ENCODE data around the gene ZC3H7B.
"Not testable (repeated sequence)": the region's sequence is repeated elsewhere in the genome, so short reads cannot be mapped to it uniquely, and the experiment has no call there.

ZC3H7B gene

DNA sequence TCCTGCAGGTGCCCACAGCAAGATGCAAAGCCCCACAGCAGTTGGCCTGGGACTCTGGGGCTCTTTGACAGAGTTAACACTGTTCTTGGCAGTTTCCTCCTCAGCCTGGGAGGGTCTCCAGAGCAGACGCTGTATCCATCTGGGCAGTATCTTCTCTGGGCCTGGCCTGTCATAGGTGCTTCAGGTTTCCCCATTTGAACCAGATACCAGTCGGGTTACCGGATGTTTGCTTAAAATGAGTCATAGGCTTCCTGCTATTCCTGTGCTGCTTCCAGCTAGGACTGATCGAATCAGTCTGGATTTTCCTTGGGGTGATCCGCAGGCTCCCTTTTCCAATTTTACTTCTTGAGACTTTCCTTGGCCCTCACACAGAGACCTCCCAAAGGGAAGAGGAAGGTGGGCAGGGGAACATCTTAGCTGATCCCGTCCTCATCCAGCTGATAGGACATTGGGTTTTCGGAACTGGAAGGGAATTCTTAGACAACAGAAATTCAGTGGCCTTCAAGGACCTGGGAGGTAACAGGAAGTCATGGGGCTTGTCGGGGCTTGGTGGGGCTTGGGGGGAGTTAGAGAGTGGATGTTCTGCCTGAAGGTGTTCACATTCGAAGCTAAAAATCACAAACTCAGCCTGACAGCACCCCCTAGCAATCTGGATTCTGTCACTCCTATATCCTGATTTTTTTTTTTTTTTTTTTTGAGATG, 12.9 kb upstream of the ZC3H7B start:
- Histone ChIP-seq H3K9me3 (ENCODE audit: control insufficient read depth, low read length) (no peaks in the 10 kb centered on the region), H3K36me3 (ENCODE audit: control insufficient read depth, insufficient read depth, low read length) (peaks cover 18% of the 10 kb centered on the region), H3K4me3 (ENCODE audit: extremely low read depth, insufficient read depth, low read length, poor library complexity, severe bottlenecking) (no peak overlapping the region), H3K4me1 (ENCODE audit: control insufficient read depth, insufficient read depth, low read length, poor library complexity, severe bottlenecking) (peaks cover 37% of the 10 kb centered on the region), H3K27ac (ENCODE audit: low read depth, low read length, severe bottlenecking) (peak overlapping the region; percentile 87)
- 27 to 35% methylated on average over 4 to 5 of the region's 9 CpGs for WGBS, 2 experiments (ENCODE audit: insufficient coverage in 2 of 2)

- 88% methylated on average over 1 of the region's 1 CpG; no CpG with 5 or more reads in 1 of the 2 experiments for WGBS, 2 experiments (ENCODE audit: insufficient coverage in 2 of 2)
- peak overlapping the region; percentile 74 for H3K27ac ChIP-seq (ENCODE audit: low read depth, low read length, severe bottlenecking)
Observed at GRCh38 chr22:41289671-41290070, 11.7 kb upstream of the ZC3H7B start.

DNA sequence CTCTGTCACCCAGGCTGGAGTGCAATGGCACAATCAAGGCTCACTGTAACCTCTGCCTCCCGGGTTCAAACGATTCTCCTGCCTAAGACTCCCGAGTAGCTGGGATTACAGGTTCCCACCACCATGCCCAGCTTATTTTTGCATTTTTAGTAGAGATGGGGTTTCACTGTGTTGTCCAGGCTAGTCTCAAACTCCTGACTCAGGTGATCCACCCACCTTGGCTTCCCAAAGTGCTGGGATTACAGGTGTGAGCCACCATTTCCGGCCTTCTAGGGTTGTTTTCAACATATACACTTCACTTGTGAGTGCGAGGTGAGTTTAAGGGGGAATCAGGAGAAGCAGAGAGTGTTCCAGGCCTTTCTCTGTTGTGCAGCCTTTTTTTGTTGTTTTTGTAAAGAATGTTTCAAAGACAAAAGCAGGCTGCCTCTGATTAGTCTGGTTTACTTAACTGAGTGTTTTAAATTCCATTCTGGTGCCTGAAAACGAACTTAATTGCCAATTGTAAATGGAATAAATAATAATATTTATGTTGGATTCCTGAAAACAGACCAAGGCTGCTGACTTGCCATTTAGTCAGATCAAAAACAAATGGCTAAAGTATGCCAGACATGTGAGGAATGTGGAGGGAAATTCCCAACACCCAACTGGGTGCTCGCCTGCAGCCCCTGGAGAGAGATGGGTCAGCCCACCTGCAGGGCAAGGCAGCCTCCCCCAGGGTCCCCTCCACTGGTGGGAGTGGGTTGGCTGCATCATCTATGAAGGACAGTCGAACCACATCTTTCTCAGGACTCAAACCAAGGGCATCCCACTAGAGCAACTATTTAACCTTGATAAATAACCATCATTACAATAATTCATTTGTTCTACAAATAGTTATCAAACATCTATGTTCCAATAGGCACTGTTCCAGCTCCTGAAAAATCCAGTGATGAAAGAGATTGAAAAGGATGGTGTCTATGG, 10.8 kb upstream of the ZC3H7B start:
- H3K4me1 ChIP-seq (ENCODE audit: control insufficient read depth, insufficient read depth, low read length, poor library complexity, severe bottlenecking), result peaks cover 34% of the 10 kb centered on the region
- 87 to 88% methylated on average over 2 to 3 of the region's 8 CpGs for WGBS, 2 experiments (ENCODE audit: insufficient coverage in 2 of 2)
- no peaks in the 10 kb centered on the region for H3K36me3 ChIP-seq (ENCODE audit: control insufficient read depth, insufficient read depth, low read length)
- peak overlapping the region; percentile 97 for H3K27ac ChIP-seq (ENCODE audit: low read depth, low read length, severe bottlenecking)
- no peaks in the 10 kb centered on the region for H3K9me3 ChIP-seq (ENCODE audit: control insufficient read depth, low read length)
- no peak overlapping the region for H3K4me3 ChIP-seq (ENCODE audit: extremely low read depth, insufficient read depth, low read length, poor library complexity, severe bottlenecking)

More at GRCh38 chr22:41289671-41290070, 11.7 kb upstream of the ZC3H7B start:
- H3K9me3 ChIP-seq (ENCODE audit: control insufficient read depth, low read length), result no peaks in the 10 kb centered on the region
- no peak overlapping the region for H3K4me3 ChIP-seq (ENCODE audit: extremely low read depth, insufficient read depth, low read length, poor library complexity, severe bottlenecking)
- H3K4me1 ChIP-seq (ENCODE audit: control insufficient read depth, insufficient read depth, low read length, poor library complexity, severe bottlenecking), result peaks cover 34% of the 10 kb centered on the region
- peaks cover 5% of the 10 kb centered on the region for H3K36me3 ChIP-seq (ENCODE audit: control insufficient read depth, insufficient read depth, low read length)

DNA sequence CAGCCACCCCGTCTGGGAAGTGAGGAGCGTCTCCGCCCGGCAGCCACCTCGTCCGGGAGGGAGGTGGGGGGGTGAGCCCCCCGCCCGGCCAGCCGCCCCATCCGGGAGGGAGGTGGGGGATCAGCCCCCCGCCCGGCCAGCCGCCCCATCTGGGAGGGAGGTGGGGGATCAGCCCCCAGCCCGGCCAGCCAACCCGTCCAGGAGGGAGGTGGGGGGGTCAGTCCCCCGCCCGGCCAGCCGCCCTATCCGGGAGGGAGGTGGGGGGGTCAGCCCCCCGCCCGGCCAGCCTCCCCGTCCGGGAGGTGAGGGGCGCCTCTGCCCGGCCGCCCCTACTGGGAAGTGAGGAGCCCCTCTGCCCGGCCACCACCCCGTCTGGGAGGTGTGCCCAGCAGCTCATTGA, 6.5 kb upstream of the ZC3H7B start:
- no CpG with 5 or more reads among the region's 28 CpGs for whole genome bisulfite sequencing, 2 experiments (ENCODE audit: insufficient coverage in 2 of 2)
- not testable (repeated sequence) for H3K4me1 ChIP-seq (ENCODE audit: control insufficient read depth, insufficient read depth, low read length, poor library complexity, severe bottlenecking); H3K9me3 ChIP-seq (ENCODE audit: control insufficient read depth, low read length); H3K27ac ChIP-seq (ENCODE audit: low read depth, low read length, severe bottlenecking); H3K4me3 ChIP-seq (ENCODE audit: extremely low read depth, insufficient read depth, low read length, poor library complexity, severe bottlenecking); H3K36me3 ChIP-seq (ENCODE audit: control insufficient read depth, insufficient read depth, low read length)

DNA sequence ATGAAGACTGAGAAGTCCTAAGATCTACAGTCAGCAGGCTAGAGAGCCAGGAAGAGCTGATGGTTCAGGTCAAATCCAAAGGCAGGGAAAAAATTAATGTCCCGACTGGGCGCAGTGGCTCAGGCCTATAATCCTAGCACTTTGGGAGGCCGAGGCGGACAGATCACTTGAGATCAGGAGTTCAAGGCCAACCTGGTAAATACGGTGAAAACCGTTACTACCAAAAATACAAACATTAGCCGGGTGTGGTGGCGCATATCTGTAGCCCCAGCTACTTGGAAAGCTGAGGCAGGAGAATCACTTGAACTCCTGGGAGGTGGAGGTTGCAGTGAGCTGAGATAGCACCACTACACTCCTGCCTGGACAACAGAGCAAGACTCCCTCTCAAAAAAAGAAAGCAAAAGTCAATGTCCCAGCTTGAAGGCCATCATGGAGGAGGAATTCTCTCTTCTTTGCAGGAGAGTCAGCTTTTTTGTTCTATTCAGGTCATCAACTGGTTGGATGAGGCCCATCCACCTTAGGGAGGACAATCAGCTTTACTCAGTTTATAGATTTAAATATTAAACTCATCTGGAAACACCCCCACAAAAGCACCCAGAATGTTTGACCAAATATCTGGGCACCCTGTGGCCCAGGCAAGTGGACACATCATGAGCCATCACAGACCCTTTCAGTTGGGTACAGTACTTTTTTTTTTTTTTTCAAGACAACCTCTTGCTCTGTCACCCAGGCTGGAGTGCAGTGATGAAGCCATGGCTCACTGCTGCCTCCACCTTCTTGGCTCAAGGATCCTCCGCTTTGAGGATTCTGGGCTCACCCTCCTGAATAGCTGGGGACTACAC, 4.3 kb upstream of the ZC3H7B start:
- 91 to 95% methylated on average over 8 of the region's 9 CpGs for WGBS, 2 experiments (ENCODE audit: insufficient coverage in 2 of 2)
- no peaks in the 10 kb centered on the region for H3K9me3 ChIP-seq (ENCODE audit: control insufficient read depth, low read length)

GRCh38 chr22:41300661-41301060, 664 bp upstream of the ZC3H7B start:
- H3K27ac ChIP-seq (ENCODE audit: low read depth, low read length, severe bottlenecking), result no peak overlapping the region
- WGBS, 2 experiments (ENCODE audit: insufficient coverage in 2 of 2), result 77 to 92% methylated on average over 4 to 7 of the region's 7 CpGs
- no peaks in the 10 kb centered on the region for H3K9me3 ChIP-seq (ENCODE audit: control insufficient read depth, low read length)
- peaks cover 9% of the 10 kb centered on the region for H3K4me1 ChIP-seq (ENCODE audit: control insufficient read depth, insufficient read depth, low read length, poor library complexity, severe bottlenecking)
- peak overlapping the region; percentile 96 for H3K4me3 ChIP-seq (ENCODE audit: extremely low read depth, insufficient read depth, low read length, poor library complexity, severe bottlenecking)
- H3K36me3 ChIP-seq (ENCODE audit: control insufficient read depth, insufficient read depth, low read length), result peaks cover 17% of the 10 kb centered on the region

More for the DNA sequence above, 4.3 kb upstream of the ZC3H7B start:
- no peak overlapping the region for H3K27ac ChIP-seq (ENCODE audit: low read depth, low read length, severe bottlenecking)
- H3K36me3 ChIP-seq (ENCODE audit: control insufficient read depth, insufficient read depth, low read length), result peaks cover 7% of the 10 kb centered on the region
- no peak overlapping the region for H3K4me3 ChIP-seq (ENCODE audit: extremely low read depth, insufficient read depth, low read length, poor library complexity, severe bottlenecking)
- H3K4me1 ChIP-seq (ENCODE audit: control insufficient read depth, insufficient read depth, low read length, poor library complexity, severe bottlenecking), result no peaks in the 10 kb centered on the region

GRCh38 chr22:41302021-41302767, 869 bp downstream of the ZC3H7B start:
- H3K27ac ChIP-seq (ENCODE audit: low read depth, low read length, severe bottlenecking), result peak overlapping the region; percentile 64
- 0% methylated on average over 37 to 38 of the region's 60 CpGs for WGBS, 2 experiments (ENCODE audit: insufficient coverage in 2 of 2)
- peaks cover 16% of the 10 kb centered on the region for H3K4me1 ChIP-seq (ENCODE audit: control insufficient read depth, insufficient read depth, low read length, poor library complexity, severe bottlenecking)
- H3K9me3 ChIP-seq (ENCODE audit: control insufficient read depth, low read length), result no peaks in the 10 kb centered on the region
- H3K36me3 ChIP-seq (ENCODE audit: control insufficient read depth, insufficient read depth, low read length), result peaks cover 19% of the 10 kb centered on the region
- peak overlapping the region; percentile 96 for H3K4me3 ChIP-seq (ENCODE audit: extremely low read depth, insufficient read depth, low read length, poor library complexity, severe bottlenecking)

GRCh38 chr22:41302811-41303210, 1.5 kb downstream of the ZC3H7B start:
- Histone ChIP-seq H3K27ac (ENCODE audit: low read depth, low read length, severe bottlenecking) (peak overlapping the region; percentile 53), H3K4me1 (ENCODE audit: control insufficient read depth, insufficient read depth, low read length, poor library complexity, severe bottlenecking) (peaks cover 17% of the 10 kb centered on the region), H3K36me3 (ENCODE audit: control insufficient read depth, insufficient read depth, low read length) (peaks cover 25% of the 10 kb centered on the region), H3K9me3 (ENCODE audit: control insufficient read depth, low read length) (no peaks in the 10 kb centered on the region), H3K4me3 (ENCODE audit: extremely low read depth, insufficient read depth, low read length, poor library complexity, severe bottlenecking) (peak overlapping the region; percentile 96)
- WGBS, 2 experiments (ENCODE audit: insufficient coverage in 2 of 2), result 0% methylated on average over 1 of the region's 5 CpGs; no CpG with 5 or more reads in 1 of the 2 experiments

- H3K4me1 ChIP-seq (ENCODE audit: control insufficient read depth, insufficient read depth, low read length, poor library complexity, severe bottlenecking), result peaks cover 22% of the 10 kb centered on the region
- 98 to 100% methylated on average over 4 of the region's 4 CpGs for WGBS, 2 experiments (ENCODE audit: insufficient coverage in 2 of 2)
- H3K36me3 ChIP-seq (ENCODE audit: control insufficient read depth, insufficient read depth, low read length), result peaks cover 37% of the 10 kb centered on the region
- H3K27ac ChIP-seq (ENCODE audit: low read depth, low read length, severe bottlenecking), result no peak overlapping the region
- H3K9me3 ChIP-seq (ENCODE audit: control insufficient read depth, low read length), result no peaks in the 10 kb centered on the region
- H3K4me3 ChIP-seq (ENCODE audit: extremely low read depth, insufficient read depth, low read length, poor library complexity, severe bottlenecking), result no peak overlapping the region
Observed at GRCh38 chr22:41305646-41306045, 4.3 kb downstream of the ZC3H7B start.

- H3K27ac ChIP-seq (ENCODE audit: low read depth, low read length, severe bottlenecking), result no peak overlapping the region
- H3K4me3 ChIP-seq (ENCODE audit: extremely low read depth, insufficient read depth, low read length, poor library complexity, severe bottlenecking), result no peak overlapping the region
- no peaks in the 10 kb centered on the region for H3K9me3 ChIP-seq (ENCODE audit: control insufficient read depth, low read length)
- WGBS, 2 experiments (ENCODE audit: insufficient coverage in 2 of 2), result 38 to 78% methylated on average over 1 of the region's 3 CpGs
- H3K4me1 ChIP-seq (ENCODE audit: control insufficient read depth, insufficient read depth, low read length, poor library complexity, severe bottlenecking), result peaks cover 20% of the 10 kb centered on the region
- H3K36me3 ChIP-seq (ENCODE audit: control insufficient read depth, insufficient read depth, low read length), result peaks cover 42% of the 10 kb centered on the region
Observed at GRCh38 chr22:41308054-41308453, 6.7 kb downstream of the ZC3H7B start.
